Dendritic cell treated with granulocyte-macrophage colony-stimulating factor and Interleukin-4, amounts not matched to agents 40 ng/mL and 50 ng/mL, for 4 days (primary cell): Measurements from ENCODE around the gene UNC119B.
A peak's percentile ranks its signal among the peaks of the same experiment; 100 is the strongest.
"Not testable (repeated sequence)": the region's sequence is repeated elsewhere in the genome, so short reads cannot be mapped to it uniquely, and the experiment has no call there.

ENCODE experiments used
- H3K27ac Mint-ChIP-seq: one replicate; pipeline ENCODE4 v1.8.0; 2022; ENCODE audit warnings: mild to moderate bottlenecking, mixed read lengths
- H3K27me3 Mint-ChIP-seq: one replicate; pipeline ENCODE4 v1.8.0; 2022; ENCODE audit warnings: mild to moderate bottlenecking, mixed read lengths
- H3K36me3 Mint-ChIP-seq: one replicate; pipeline ENCODE4 v1.8.0; 2022; ENCODE audit warnings: low read depth, mixed read lengths
- H3K4me1 Mint-ChIP-seq: one replicate; pipeline ENCODE4 v1.8.0; 2022; ENCODE audit warnings: low read depth, mixed read lengths
- H3K4me3 Mint-ChIP-seq: one replicate; pipeline ENCODE4 v1.8.0; 2022; ENCODE audit warnings: mild to moderate bottlenecking, moderate library complexity, mixed read lengths
- H3K9me3 Mint-ChIP-seq: one replicate; pipeline ENCODE4 v1.8.0; 2022; ENCODE audit warnings: mixed read lengths
- intact Hi-C: fragments of 100-400 bp; cut with micrococcal nuclease; formaldehyde crosslinking; loops from one replicate; pipeline ENCODE4 v1.15.0; 2022

Gene UNC119B

GRCh38 chr12:120710031-120710804 lies at the start of gene UNC119B:
UNC119B (plus strand) TSS chr12:120710458; CDS start chr12:120710475, 17 bp downstream.
- H3K36me3 Mint-ChIP-seq: peaks cover 38% of the 10 kb centered on the region
- H3K27me3 Mint-ChIP-seq: no peaks in the 10 kb centered on the region
- H3K4me3 Mint-ChIP-seq: peak within 1 kb of the TSS; percentile 90
- peak within 1 kb of the TSS; percentile 80 for H3K27ac Mint-ChIP-seq
- no peaks in the 10 kb centered on the region for H3K9me3 Mint-ChIP-seq
- intact Hi-C loops: loop anchor here (2.0 kb wide), 1 partner anchor 23 kb away; the partner anchor contains the start of gene MLEC
- H3K4me1 Mint-ChIP-seq: peaks cover 27% of the 10 kb centered on the region

GRCh38 chr12:120661432-120661831 lies 48.8 kb upstream of the UNC119B start:
- intact Hi-C loops: no loop called here
- Mint-ChIP-seq H3K4me1 (peaks cover 16% of the 10 kb centered on the region), H3K36me3 (no peaks in the 10 kb centered on the region), H3K9me3 (no peaks in the 10 kb centered on the region), H3K27me3 (no peaks in the 10 kb centered on the region), H3K4me3 (no peak overlapping the region), H3K27ac (no peak overlapping the region)

- Mint-ChIP-seq H3K4me1 (peaks cover 16% of the 10 kb centered on the region), H3K9me3 (no peaks in the 10 kb centered on the region), H3K4me3 (no peak overlapping the region), H3K36me3 (no peaks in the 10 kb centered on the region), H3K27ac (no peak overlapping the region), H3K27me3 (no peaks in the 10 kb centered on the region)
- intact Hi-C loops: no loop called here
These were observed 47.4 kb upstream of the UNC119B start for GRCh38 chr12:120662879-120663278.

- no peaks in the 10 kb centered on the region for H3K9me3 Mint-ChIP-seq
- intact Hi-C loops: no loop called here
- H3K4me3 Mint-ChIP-seq: no peak overlapping the region
- H3K27ac Mint-ChIP-seq: no peak overlapping the region
- H3K36me3 Mint-ChIP-seq: no peaks in the 10 kb centered on the region
- H3K27me3 Mint-ChIP-seq: no peaks in the 10 kb centered on the region
- H3K4me1 Mint-ChIP-seq: peaks cover 15% of the 10 kb centered on the region
These were observed 46.5 kb upstream of the UNC119B start for GRCh38 chr12:120663741-120664140.

GRCh38 chr12:120666571-120667390 lies 43.5 kb upstream of the UNC119B start:
- intact Hi-C loops: no loop called here
- Mint-ChIP-seq H3K4me1 (peaks cover 5% of the 10 kb centered on the region), H3K36me3 (no peaks in the 10 kb centered on the region), H3K27me3 (no peaks in the 10 kb centered on the region), H3K27ac (peak overlapping the region; percentile 7), H3K9me3 (no peaks in the 10 kb centered on the region), H3K4me3 (no peak overlapping the region)

- Mint-ChIP-seq H3K36me3 (no peaks in the 10 kb centered on the region), H3K27ac (no peak overlapping the region), H3K4me3 (no peak overlapping the region), H3K27me3 (no peaks in the 10 kb centered on the region), H3K4me1 (no peaks in the 10 kb centered on the region), H3K9me3 (no peaks in the 10 kb centered on the region)
- intact Hi-C loops: no loop called here
These were observed 42.0 kb upstream of the UNC119B start for GRCh38 chr12:120668091-120668867.

- Mint-ChIP-seq H3K27ac (peak overlapping the region; percentile 47), H3K36me3 (no peaks in the 10 kb centered on the region), H3K4me1 (peaks cover 1% of the 10 kb centered on the region), H3K9me3 (no peaks in the 10 kb centered on the region), H3K27me3 (no peaks in the 10 kb centered on the region), H3K4me3 (no peak overlapping the region)
- intact Hi-C loops: no loop called here
These were observed 41.1 kb upstream of the UNC119B start for GRCh38 chr12:120668868-120669840.

- H3K4me3 Mint-ChIP-seq, H3K9me3 Mint-ChIP-seq, H3K27me3 Mint-ChIP-seq, H3K4me1 Mint-ChIP-seq, intact Hi-C loops, H3K36me3 Mint-ChIP-seq: not testable (repeated sequence)
- peak overlapping the region; percentile 47 for H3K27ac Mint-ChIP-seq
These were observed 40.0 kb upstream of the UNC119B start for GRCh38 chr12:120670237-120670636.

- no peaks in the 10 kb centered on the region for H3K36me3 Mint-ChIP-seq
- H3K9me3 Mint-ChIP-seq: no peaks in the 10 kb centered on the region
- no peaks in the 10 kb centered on the region for H3K27me3 Mint-ChIP-seq
- intact Hi-C loops: no loop called here
- no peak overlapping the region for H3K27ac Mint-ChIP-seq
- H3K4me3 Mint-ChIP-seq: no peak overlapping the region
- peaks cover 12% of the 10 kb centered on the region for H3K4me1 Mint-ChIP-seq
These were observed 39.6 kb upstream of the UNC119B start for GRCh38 chr12:120670667-120671066.

GRCh38 chr12:120674097-120674636 lies 36.1 kb upstream of the UNC119B start:
- intact Hi-C loops: no loop called here
- Mint-ChIP-seq H3K36me3 (no peaks in the 10 kb centered on the region), H3K27me3 (no peaks in the 10 kb centered on the region), H3K4me3 (no peak overlapping the region), H3K4me1 (peaks cover 19% of the 10 kb centered on the region), H3K27ac (peak overlapping the region; percentile 72), H3K9me3 (no peaks in the 10 kb centered on the region)

GRCh38 chr12:120677765-120678473 lies 32.3 kb upstream of the UNC119B start:
- intact Hi-C loops: no loop called here
- peak overlapping the region; percentile 60 for H3K27ac Mint-ChIP-seq
- H3K36me3 Mint-ChIP-seq: no peaks in the 10 kb centered on the region
- no peaks in the 10 kb centered on the region for H3K9me3 Mint-ChIP-seq
- H3K27me3 Mint-ChIP-seq: no peaks in the 10 kb centered on the region
- no peak overlapping the region for H3K4me3 Mint-ChIP-seq
- H3K4me1 Mint-ChIP-seq: peaks cover 40% of the 10 kb centered on the region

- Mint-ChIP-seq H3K36me3 (no peaks in the 10 kb centered on the region), H3K9me3 (no peaks in the 10 kb centered on the region), H3K4me1 (peaks cover 47% of the 10 kb centered on the region), H3K27me3 (no peaks in the 10 kb centered on the region), H3K4me3 (no peak overlapping the region), H3K27ac (no peak overlapping the region)
- intact Hi-C loops: no loop called here
These were observed 31.7 kb upstream of the UNC119B start for GRCh38 chr12:120678572-120678971.
